T-helper 17 cell (primary cell): ENCODE measurements around the gene RNF208. TPM values are rescaled to one million over a fixed set of nuclear protein-coding genes. Genes with fewer than 3 reads are reported as not detected.
A peak's percentile ranks its signal among the peaks of the same experiment; 100 is the strongest.

Source experiments
- ATAC-seq: fragments of 150-1000 bp; cut with Tn5 transposase; 2 replicates; pipeline ENCODE4 v1.10.0; 2021; ENCODE audit warnings: mild to moderate bottlenecking, moderate library complexity
- DNase-seq, 3 donors: peaks; one replicate each; pipeline versions ENCODE4 v3.0.0 to v3.0.0-alpha.2; 2020 to 2021
- H3K9me3 ChIP-seq: one replicate; pipeline ENCODE4 v1.7.0; 2013; ENCODE audit warnings: low read length, mild to moderate bottlenecking; ENCODE audit not compliant: control insufficient read depth, poor library complexity, severe bottlenecking
- H3K27ac Mint-ChIP-seq: one replicate; pipeline ENCODE4 v1.8.0; 2022; ENCODE audit warnings: mild to moderate bottlenecking, moderate library complexity, mixed read lengths
- H3K27me3 Mint-ChIP-seq: one replicate; pipeline ENCODE4 v1.8.0; 2022; ENCODE audit warnings: mixed read lengths
- H3K36me3 Mint-ChIP-seq: one replicate; pipeline ENCODE4 v1.8.0; 2022; ENCODE audit warnings: low read depth, mixed read lengths
- H3K4me1 Mint-ChIP-seq: one replicate; pipeline ENCODE4 v1.8.0; 2022; ENCODE audit warnings: mild to moderate bottlenecking, mixed read lengths
- H3K4me3 Mint-ChIP-seq: one replicate; pipeline ENCODE4 v1.8.0; 2022; ENCODE audit warnings: mild to moderate bottlenecking, moderate library complexity, mixed read lengths
- total RNA-seq, 4 donors: library from RNA in 2 of 4; stranded (reverse) in 2 of 4; gene quantifications; one replicate each; pipeline ENCODE4 v1.2.3 and lab custom pipeline; 2022 to 2026

Gene RNF208
- total RNA-seq, 2 donors from 2014 or later, result 1.2 to 5.3 TPM

- ATAC-seq, result no peak
- no peak overlapping the region for H3K4me3 Mint-ChIP-seq
These were observed 27.1 kb downstream of the RNF208 start for GRCh38 chr9:137194909-137195308.

GRCh38 chr9:137194388-137194787, 27.7 kb downstream of the RNF208 start:
- Mint-ChIP-seq H3K4me3 (no peak overlapping the region), H3K36me3 (no peaks in the 10 kb centered on the region), H3K27me3 (no peaks in the 10 kb centered on the region), H3K4me1 (peaks cover 12% of the 10 kb centered on the region), H3K27ac (no peak overlapping the region)
- ATAC-seq, result no peak
- no peaks in the 10 kb centered on the region for H3K9me3 ChIP-seq
- DNase-seq, result no peak

More at GRCh38 chr9:137194909-137195308, 27.1 kb downstream of the RNF208 start:
- Mint-ChIP-seq H3K27me3 (no peaks in the 10 kb centered on the region), H3K36me3 (no peaks in the 10 kb centered on the region), H3K27ac (no peak overlapping the region), H3K4me1 (peaks cover 11% of the 10 kb centered on the region)
- no peaks in the 10 kb centered on the region for H3K9me3 ChIP-seq
- no peak for DNase-seq

- Mint-ChIP-seq H3K4me3 (no peak overlapping the region), H3K27me3 (no peaks in the 10 kb centered on the region), H3K4me1 (peaks cover 17% of the 10 kb centered on the region), H3K36me3 (no peaks in the 10 kb centered on the region), H3K27ac (no peak overlapping the region)
- no peaks in the 10 kb centered on the region for H3K9me3 ChIP-seq
- ATAC-seq, result no peak
- DNase-seq, result no peak
These were observed 28.3 kb downstream of the RNF208 start for GRCh38 chr9:137193771-137194170.

- peaks cover 21% of the 10 kb centered on the region for H3K4me1 Mint-ChIP-seq
- H3K9me3 ChIP-seq, result no peaks in the 10 kb centered on the region
- no peak for DNase-seq
- H3K4me3 Mint-ChIP-seq, result no peak overlapping the region
- ATAC-seq, result no peak
- no peaks in the 10 kb centered on the region for H3K36me3 Mint-ChIP-seq
- no peaks in the 10 kb centered on the region for H3K27me3 Mint-ChIP-seq
- H3K27ac Mint-ChIP-seq, result no peak overlapping the region
These were observed 29.2 kb downstream of the RNF208 start for GRCh38 chr9:137192859-137193258.

- H3K4me3 Mint-ChIP-seq, result no peak overlapping the region
These were observed 29.6 kb downstream of the RNF208 start for GRCh38 chr9:137192448-137192780.

GRCh38 chr9:137191691-137192447, 30.2 kb downstream of the RNF208 start:
- no peak overlapping the region for H3K4me3 Mint-ChIP-seq
- no peak for ATAC-seq
- H3K9me3 ChIP-seq, result no peaks in the 10 kb centered on the region
- DNase-seq, result no peak
- no peaks in the 10 kb centered on the region for H3K27me3 Mint-ChIP-seq
- no peaks in the 10 kb centered on the region for H3K36me3 Mint-ChIP-seq
- peaks cover 24% of the 10 kb centered on the region for H3K4me1 Mint-ChIP-seq
- H3K27ac Mint-ChIP-seq, result no peak overlapping the region

More at GRCh38 chr9:137192448-137192780, 29.6 kb downstream of the RNF208 start:
- DNase-seq, result no peak
- Mint-ChIP-seq H3K27me3 (no peaks in the 10 kb centered on the region), H3K36me3 (no peaks in the 10 kb centered on the region), H3K4me1 (peaks cover 24% of the 10 kb centered on the region), H3K27ac (no peak overlapping the region)
- H3K9me3 ChIP-seq, result no peaks in the 10 kb centered on the region
- ATAC-seq, result no peak

- DNase-seq, result no peak
- H3K27ac Mint-ChIP-seq, result peak overlapping the region; percentile 82
- no peaks in the 10 kb centered on the region for H3K9me3 ChIP-seq
- H3K27me3 Mint-ChIP-seq, result no peaks in the 10 kb centered on the region
- H3K36me3 Mint-ChIP-seq, result no peaks in the 10 kb centered on the region
- H3K4me3 Mint-ChIP-seq, result peak overlapping the region; percentile 58
- no peak for ATAC-seq
- peaks cover 24% of the 10 kb centered on the region for H3K4me1 Mint-ChIP-seq
These were observed 30.8 kb downstream of the RNF208 start for GRCh38 chr9:137191245-137191644.

- no peak for DNase-seq
- H3K27me3 Mint-ChIP-seq, result no peaks in the 10 kb centered on the region
- no peaks in the 10 kb centered on the region for H3K36me3 Mint-ChIP-seq
- no peak for ATAC-seq
- H3K9me3 ChIP-seq, result no peaks in the 10 kb centered on the region
- H3K4me1 Mint-ChIP-seq, result peaks cover 23% of the 10 kb centered on the region
- H3K27ac Mint-ChIP-seq, result peak overlapping the region; percentile 82
- H3K4me3 Mint-ChIP-seq, result peak overlapping the region; percentile 94
These were observed 31.7 kb downstream of the RNF208 start for GRCh38 chr9:137190315-137190856.

- Mint-ChIP-seq H3K27ac (peak overlapping the region; percentile 89), H3K27me3 (no peaks in the 10 kb centered on the region), H3K4me1 (peaks cover 22% of the 10 kb centered on the region), H3K4me3 (peak overlapping the region; percentile 94), H3K36me3 (no peaks in the 10 kb centered on the region)
- H3K9me3 ChIP-seq, result no peaks in the 10 kb centered on the region
- ATAC-seq (no peak), DNase-seq (no peak)
These were observed 32.4 kb downstream of the RNF208 start for GRCh38 chr9:137189297-137190295.

GRCh38 chr9:137188490-137189296, 33.3 kb downstream of the RNF208 start, which contains the start of the genes ANAPC2 and SSNA1:
ANAPC2 (minus strand) TSS chr9:137188560; CDS start chr9:137188532, 28 bp downstream.
SSNA1 (plus strand) TSS chr9:137188676; CDS start chr9:137188727, 51 bp downstream.
- Mint-ChIP-seq H3K4me1 (peaks cover 26% of the 10 kb centered on the region), H3K36me3 (no peaks in the 10 kb centered on the region), H3K27me3 (no peaks in the 10 kb centered on the region), H3K27ac (peak within 1 kb of the TSS; percentile 89), H3K4me3 (peak within 1 kb of the TSS; percentile 94)
- DNase-seq (peak; percentile 86 to 95 (median 92)), ATAC-seq (peak; percentile 81)
- H3K9me3 ChIP-seq, result no peaks in the 10 kb centered on the region

- DNase-seq, result no peak
- Mint-ChIP-seq H3K4me3 (peak overlapping the region; percentile 94), H3K4me1 (peaks cover 28% of the 10 kb centered on the region), H3K36me3 (no peaks in the 10 kb centered on the region), H3K27me3 (no peaks in the 10 kb centered on the region), H3K27ac (peak overlapping the region; percentile 89)
- peak; percentile 33 for ATAC-seq
- no peaks in the 10 kb centered on the region for H3K9me3 ChIP-seq
These were observed 34.0 kb downstream of the RNF208 start for GRCh38 chr9:137188086-137188489.

- DNase-seq, result no peak
- Mint-ChIP-seq H3K36me3 (no peaks in the 10 kb centered on the region), H3K4me1 (peaks cover 28% of the 10 kb centered on the region), H3K27me3 (no peaks in the 10 kb centered on the region), H3K4me3 (peak overlapping the region; percentile 94), H3K27ac (peak overlapping the region; percentile 89)
- ATAC-seq, result no peak
- no peaks in the 10 kb centered on the region for H3K9me3 ChIP-seq
These were observed 34.7 kb downstream of the RNF208 start for GRCh38 chr9:137187386-137187785.
